Endothelial cell of coronary artery (primary cell): ENCODE results near the gene VPREB3. TPM values are rescaled to one million over a fixed set of nuclear protein-coding genes. Genes with fewer than 3 reads are reported as not detected.

ENCODE experiments used
- total RNA-seq: library from RNA; depleted of rRNA; stranded (reverse); fragments of >200 nt; gene quantifications from 2 replicates; pipeline ENCODE4 v1.2.3, GENCODE V29; 2014

VPREB3 gene, protein sequence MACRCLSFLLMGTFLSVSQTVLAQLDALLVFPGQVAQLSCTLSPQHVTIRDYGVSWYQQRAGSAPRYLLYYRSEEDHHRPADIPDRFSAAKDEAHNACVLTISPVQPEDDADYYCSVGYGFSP
- 0.18 TPM in 1 of 2 replicates, not detected in the other for total RNA-seq

GRCh38 chr22:23754220-23754919 is at the start of gene VPREB3:
VPREB3 (minus strand) TSS chr22:23754425; CDS start chr22:23754363, 62 bp downstream.

DNA sequence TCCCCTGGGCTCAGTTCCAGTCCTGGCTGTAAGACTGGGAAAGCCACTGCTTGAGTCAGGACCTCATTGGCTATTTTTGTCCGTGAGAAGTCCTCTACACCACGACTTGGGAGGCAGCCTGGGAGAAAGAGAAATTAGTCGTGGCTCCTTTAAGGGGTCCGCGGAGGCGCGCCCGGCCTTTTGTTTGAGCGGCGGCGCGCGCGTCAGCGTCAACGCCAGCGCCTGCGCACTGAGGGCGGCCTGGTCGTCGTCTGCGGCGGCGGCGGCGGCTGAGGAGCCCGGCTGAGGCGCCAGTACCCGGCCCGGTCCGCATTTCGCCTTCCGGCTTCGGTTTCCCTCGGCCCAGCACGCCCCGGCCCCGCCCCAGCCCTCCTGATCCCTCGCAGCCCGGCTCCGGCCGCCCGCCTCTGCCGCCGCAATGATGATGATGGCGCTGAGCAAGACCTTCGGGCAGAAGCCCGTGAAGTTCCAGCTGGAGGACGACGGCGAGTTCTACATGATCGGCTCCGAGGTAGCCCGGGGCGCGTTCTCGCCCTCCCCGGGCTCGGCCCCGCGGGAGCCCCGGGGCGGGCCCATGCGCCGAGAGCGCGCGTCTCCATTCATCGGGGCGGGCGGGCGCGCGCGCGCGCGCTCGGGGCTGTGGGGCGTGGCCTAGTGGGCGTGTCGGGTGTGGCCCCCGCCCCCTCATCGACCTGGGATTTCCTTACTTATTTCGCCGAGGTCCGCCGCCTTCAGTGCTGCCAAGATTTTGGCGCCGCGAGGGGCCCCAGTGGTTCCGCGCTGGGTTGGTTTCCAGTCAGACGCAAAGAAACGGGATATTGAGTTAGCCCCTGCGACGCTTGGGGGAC is 32.8 kb upstream of the VPREB3 start, which contains the start of gene SMARCB1:
TSS of gene SMARCB1 (plus strand) at position 215 of the 848 bp plus-strand sequence. CDS start at position 419, 204 bp downstream.

GRCh38 chr22:23772649-23773473 is 18.6 kb upstream of the VPREB3 start, which contains the start of gene MMP11:
MMP11 (plus strand) TSS chr22:23772849; CDS start chr22:23772871, 22 bp downstream.

GRCh38 chr22:23767673-23768548 is 13.7 kb upstream of the VPREB3 start, which contains the start of gene CHCHD10:
CHCHD10 (minus strand) TSS chr22:23767972; CDS start chr22:23767874, 98 bp downstream.

GRCh38 chr22:23762842-23763578 is 8.8 kb upstream of the VPREB3 start, which contains the start of gene C22orf15:
C22orf15 (plus strand) TSS chr22:23762990; CDS start chr22:23763307, 317 bp downstream.

DNA sequence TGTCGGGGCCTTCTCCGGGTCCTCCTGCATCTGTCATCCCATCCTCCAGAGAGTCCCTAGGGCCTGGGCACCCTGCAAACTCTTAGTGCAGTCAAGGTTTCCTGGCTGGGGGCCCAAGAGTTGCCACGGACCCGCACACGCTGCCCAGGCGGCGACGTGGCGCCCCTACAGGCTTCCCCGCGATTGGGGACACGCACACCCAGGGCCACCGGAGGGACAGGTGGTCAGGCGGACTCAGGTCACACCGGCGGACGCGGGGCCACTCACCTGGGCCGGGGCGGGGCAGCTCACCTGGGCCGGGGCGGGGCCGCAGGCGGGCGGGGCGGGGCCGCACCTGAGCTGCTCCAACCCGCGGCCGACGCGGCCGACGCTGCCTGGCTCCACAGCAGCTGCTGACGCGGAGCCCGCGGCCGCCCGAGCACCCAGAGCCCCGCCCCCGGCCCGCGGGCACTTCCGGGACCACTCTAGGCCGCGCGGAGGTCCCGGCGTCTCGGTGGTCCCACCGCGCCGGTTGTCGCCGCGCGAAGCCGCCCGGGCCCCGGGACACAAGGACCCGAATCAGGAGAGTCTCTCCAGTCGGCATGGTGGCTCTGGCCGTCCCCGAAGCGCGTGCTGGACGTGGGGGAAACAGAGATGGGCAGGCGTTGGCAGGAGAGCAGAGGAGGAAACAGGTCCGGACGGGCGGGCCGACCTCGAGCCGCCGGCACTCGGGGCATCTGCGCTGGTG is 3.3 kb downstream of the VPREB3 start, which contains the start of gene ZNF70:
TSS of gene ZNF70 (minus strand) at position 399 of the 727 bp plus-strand sequence. CDS start 5,972 bp downstream, outside the sequence.

Other genes with a start within 250 kb of the VPREB3 start
- not detected in 2 replicates for gene IGLL1, start 174.1 kb downstream of the VPREB3 start, total RNA-seq
- 0.09 TPM in 1 of 2 replicates, not detected in the other for gene DRICH1, start 122.1 kb downstream of the VPREB3 start, total RNA-seq
- gene RGL4, start 63.4 kb downstream of the VPREB3 start, total RNA-seq, result not detected in 2 replicates
- gene ZNF70, start 3.3 kb downstream of the VPREB3 start, total RNA-seq, result 1.9 and 3.0 TPM in 2 replicates
- gene C22orf15, start 8.6 kb upstream of the VPREB3 start, total RNA-seq, result 0.63 TPM in 1 of 2 replicates, not detected in the other
- 4.3 and 8.4 TPM in 2 replicates for gene CHCHD10, start 13.5 kb upstream of the VPREB3 start, total RNA-seq
- 8.0 and 8.6 TPM in 2 replicates for gene MMP11, start 18.4 kb upstream of the VPREB3 start, total RNA-seq
- gene SMARCB1, start 32.5 kb upstream of the VPREB3 start, total RNA-seq, result 26.6 and 33.3 TPM in 2 replicates
- 0.19 and 0.63 TPM in 2 replicates for gene DERL3, start 84.6 kb upstream of the VPREB3 start, total RNA-seq
- gene SLC2A11, start 103.5 kb upstream of the VPREB3 start, total RNA-seq, result 4.7 and 5.1 TPM in 2 replicates
- gene MIF, start 140.0 kb upstream of the VPREB3 start, total RNA-seq, result 349 and 403 TPM in 2 replicates
- 3.8 and 5.1 TPM in 2 replicates for gene GSTT2B, start 206.8 kb upstream of the VPREB3 start, total RNA-seq
- 2.4 and 2.5 TPM in 2 replicates for gene DDTL, start 212.5 kb upstream of the VPREB3 start, total RNA-seq
- 103 and 113 TPM in 2 replicates for gene DDT, start 220.0 kb upstream of the VPREB3 start, total RNA-seq
- gene GSTT2, start 225.7 kb upstream of the VPREB3 start, total RNA-seq, result 0.38 TPM in 1 of 2 replicates, not detected in the other